HL-60 (cell line): ENCODE measurements around the gene UTP20.
"Not testable (repeated sequence)": the region's sequence is repeated elsewhere in the genome, so short reads cannot be mapped to it uniquely, and the experiment has no call there.

Experiments used
- CTCF ChIP-seq: IDR thresholded peaks from one replicate; pipeline ENCODE4 v1.5.1; 2011; ENCODE audit warnings: low read length, control low read depth, inconsistent platforms; ENCODE audit not compliant: insufficient read depth
- GABPA ChIP-seq: IDR thresholded peaks from 2 replicates; pipeline ENCODE4 v1.6.1; 2012; ENCODE audit warnings: low read depth

GRCh38 chr12:101410169-101410568 lies 130.3 kb downstream of the UTP20 start:
- TF ChIP-seq CTCF, GABPA: not testable (repeated sequence)
